Glutamatergic neuron (in vitro differentiated cells): ENCODE data around the gene RERG. TPM values are rescaled to one million over a fixed set of nuclear protein-coding genes. Genes with fewer than 3 reads are reported as not detected.

ENCODE experiments used
- DNase-seq: peaks from one replicate; pipeline ENCODE4 v3.0.0; 2022
- H3K27ac Mint-ChIP-seq: one replicate; pipeline ENCODE4 v1.8.0; 2020; ENCODE audit warnings: mild to moderate bottlenecking, mixed read lengths, inconsistent platforms; ENCODE audit not compliant: unreplicated experiment
- H3K27me3 Mint-ChIP-seq: one replicate; pipeline ENCODE4 v1.8.0; 2020; ENCODE audit warnings: mild to moderate bottlenecking, moderate library complexity, mixed read lengths, inconsistent platforms; ENCODE audit not compliant: unreplicated experiment
- H3K36me3 Mint-ChIP-seq: one replicate; pipeline ENCODE4 v1.8.0; 2020; ENCODE audit warnings: mild to moderate bottlenecking, mixed read lengths, inconsistent platforms; ENCODE audit not compliant: unreplicated experiment
- H3K4me1 Mint-ChIP-seq: one replicate; pipeline ENCODE4 v1.8.0; 2020; ENCODE audit warnings: mild to moderate bottlenecking, low read depth, mixed read lengths, inconsistent platforms; ENCODE audit not compliant: unreplicated experiment
- H3K4me3 Mint-ChIP-seq: one replicate; pipeline ENCODE4 v1.8.0; 2020; ENCODE audit warnings: mild to moderate bottlenecking, mixed read lengths, inconsistent platforms; ENCODE audit not compliant: unreplicated experiment
- H3K9me3 Mint-ChIP-seq: one replicate; pipeline ENCODE4 v1.8.0; 2020; ENCODE audit warnings: mild to moderate bottlenecking, moderate library complexity, mixed read lengths, inconsistent platforms; ENCODE audit not compliant: unreplicated experiment
- total RNA-seq: library from RNA; stranded (reverse); fragmentation: NEBNext Ultra II Directional; extraction: Animal tissue kit (Norgen Biotek cat#: 25700); gene quantifications from one replicate; pipeline ENCODE4 v1.2.1, GENCODE V29; 2021; ENCODE audit not compliant: unreplicated experiment
- TF ChIP-seq, protein P1 (sequence below): fragments of 200-600 bp; sonication (generic); IDR thresholded peaks from one replicate; pipeline ENCODE4 v1.5.0; 2021; ENCODE audit not compliant: partially characterized antibody, unreplicated experiment

The RERG gene
- total RNA-seq, 1 donor from 2014 or later = not detected

DNA sequence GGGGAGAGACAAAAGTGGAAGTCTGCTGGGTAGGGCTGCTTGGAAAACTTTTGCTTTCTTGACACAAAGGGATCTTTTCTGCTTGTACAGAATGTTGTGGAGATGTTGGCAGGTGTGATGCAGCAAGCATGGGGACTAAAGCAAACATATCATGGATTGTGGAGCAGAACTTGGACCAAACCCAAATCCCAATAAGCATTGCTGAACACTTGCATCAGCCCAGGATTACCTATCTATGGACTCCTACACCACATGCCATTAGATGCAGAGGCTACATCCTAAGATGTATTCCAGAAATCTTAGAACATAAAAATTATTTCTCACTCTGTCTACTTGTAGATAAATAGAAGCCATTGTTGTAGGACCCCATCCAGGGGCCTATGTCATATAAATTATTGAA, 44.7 kb upstream of the RERG start:
- TF ChIP-seq, protein P1, sequence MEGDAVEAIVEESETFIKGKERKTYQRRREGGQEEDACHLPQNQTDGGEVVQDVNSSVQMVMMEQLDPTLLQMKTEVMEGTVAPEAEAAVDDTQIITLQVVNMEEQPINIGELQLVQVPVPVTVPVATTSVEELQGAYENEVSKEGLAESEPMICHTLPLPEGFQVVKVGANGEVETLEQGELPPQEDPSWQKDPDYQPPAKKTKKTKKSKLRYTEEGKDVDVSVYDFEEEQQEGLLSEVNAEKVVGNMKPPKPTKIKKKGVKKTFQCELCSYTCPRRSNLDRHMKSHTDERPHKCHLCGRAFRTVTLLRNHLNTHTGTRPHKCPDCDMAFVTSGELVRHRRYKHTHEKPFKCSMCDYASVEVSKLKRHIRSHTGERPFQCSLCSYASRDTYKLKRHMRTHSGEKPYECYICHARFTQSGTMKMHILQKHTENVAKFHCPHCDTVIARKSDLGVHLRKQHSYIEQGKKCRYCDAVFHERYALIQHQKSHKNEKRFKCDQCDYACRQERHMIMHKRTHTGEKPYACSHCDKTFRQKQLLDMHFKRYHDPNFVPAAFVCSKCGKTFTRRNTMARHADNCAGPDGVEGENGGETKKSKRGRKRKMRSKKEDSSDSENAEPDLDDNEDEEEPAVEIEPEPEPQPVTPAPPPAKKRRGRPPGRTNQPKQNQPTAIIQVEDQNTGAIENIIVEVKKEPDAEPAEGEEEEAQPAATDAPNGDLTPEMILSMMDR = no peak
- DNase-seq = no peak
- no peak overlapping the region for H3K4me3 Mint-ChIP-seq
- no peak overlapping the region for H3K27ac Mint-ChIP-seq
- H3K27me3 Mint-ChIP-seq = no peaks in the 10 kb centered on the region
- no peaks in the 10 kb centered on the region for H3K36me3 Mint-ChIP-seq
- peaks cover 2% of the 10 kb centered on the region for H3K9me3 Mint-ChIP-seq
- no peaks in the 10 kb centered on the region for H3K4me1 Mint-ChIP-seq

DNA sequence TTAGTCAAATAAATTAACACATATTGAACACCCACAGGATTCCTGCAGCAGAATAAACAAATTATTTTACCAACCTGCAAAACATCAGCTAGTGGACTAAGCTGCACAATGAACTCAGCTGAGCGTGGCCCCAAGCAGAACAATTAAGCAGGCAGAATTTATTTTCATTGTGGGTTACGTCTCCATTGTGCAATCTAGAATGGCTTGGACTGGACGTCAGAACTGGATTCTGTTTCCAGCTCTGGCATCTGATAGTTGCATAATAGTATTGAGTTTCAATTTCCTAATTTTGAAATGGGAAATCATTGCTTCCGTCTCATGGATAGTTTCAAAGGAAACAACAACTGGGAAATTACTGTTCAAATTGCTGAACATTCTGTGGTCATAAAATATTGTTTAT, 35.5 kb upstream of the RERG start:
- no peaks in the 10 kb centered on the region for H3K27me3 Mint-ChIP-seq

DNA sequence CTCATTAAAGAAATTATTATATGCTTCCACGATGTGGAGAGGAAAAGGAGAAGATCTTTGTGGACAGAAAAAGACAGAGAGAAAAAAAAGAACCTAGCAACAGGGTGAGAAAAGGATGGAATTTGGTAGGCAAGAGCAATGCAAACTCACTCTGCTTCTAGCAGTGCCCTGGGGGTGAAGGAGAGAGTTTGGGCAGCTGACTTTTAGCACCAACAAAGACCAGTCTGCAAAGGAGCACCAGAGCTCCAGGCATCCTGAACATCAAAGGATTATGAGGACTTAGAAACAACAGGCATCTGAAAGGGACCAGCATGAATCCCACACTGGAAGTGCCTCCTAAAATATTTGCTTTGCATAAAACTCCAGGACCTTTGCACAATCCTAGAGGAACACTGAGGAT, 32.8 kb upstream of the RERG start:
- no peaks in the 10 kb centered on the region for H3K36me3 Mint-ChIP-seq
- H3K4me3 Mint-ChIP-seq = no peak overlapping the region
- H3K27ac Mint-ChIP-seq = no peak overlapping the region
- H3K27me3 Mint-ChIP-seq = no peaks in the 10 kb centered on the region
- peaks cover 2% of the 10 kb centered on the region for H3K9me3 Mint-ChIP-seq
- DNase-seq = no peak
- TF ChIP-seq, protein P1 = no peak
- H3K4me1 Mint-ChIP-seq = no peaks in the 10 kb centered on the region

More for the DNA sequence above, 35.5 kb upstream of the RERG start:
- DNase-seq = no peak
- H3K27ac Mint-ChIP-seq = no peak overlapping the region
- H3K9me3 Mint-ChIP-seq = no peaks in the 10 kb centered on the region
- no peak overlapping the region for H3K4me3 Mint-ChIP-seq
- H3K4me1 Mint-ChIP-seq = no peaks in the 10 kb centered on the region
- H3K36me3 Mint-ChIP-seq = no peaks in the 10 kb centered on the region
- TF ChIP-seq, protein P1 = no peak

DNA sequence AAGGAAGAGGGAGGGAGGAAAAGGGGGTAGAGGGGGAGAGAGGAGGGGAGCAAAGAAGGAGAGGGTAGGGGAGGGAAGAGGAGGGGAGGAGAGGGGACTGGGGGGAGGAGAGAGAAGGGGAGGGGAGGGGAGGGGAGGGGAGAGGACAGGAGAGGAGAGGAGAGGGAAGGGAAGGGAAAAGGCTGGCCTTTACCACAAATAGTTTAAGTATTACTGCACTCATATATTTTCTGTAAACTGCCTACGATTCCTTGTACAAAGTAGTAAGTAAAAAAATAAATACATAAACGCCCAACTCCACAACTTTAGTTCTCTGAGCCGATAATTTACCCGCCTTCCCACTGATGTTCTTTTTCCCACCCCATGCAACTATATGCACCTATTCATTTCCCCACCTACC, 23.7 kb upstream of the RERG start:
- Mint-ChIP-seq H3K4me1 (no peaks in the 10 kb centered on the region), H3K9me3 (peaks cover 2% of the 10 kb centered on the region), H3K27me3 (no peaks in the 10 kb centered on the region), H3K4me3 (no peak overlapping the region), H3K27ac (no peak overlapping the region), H3K36me3 (no peaks in the 10 kb centered on the region)
- no peak for DNase-seq
- TF ChIP-seq, protein P1 = no peak

DNA sequence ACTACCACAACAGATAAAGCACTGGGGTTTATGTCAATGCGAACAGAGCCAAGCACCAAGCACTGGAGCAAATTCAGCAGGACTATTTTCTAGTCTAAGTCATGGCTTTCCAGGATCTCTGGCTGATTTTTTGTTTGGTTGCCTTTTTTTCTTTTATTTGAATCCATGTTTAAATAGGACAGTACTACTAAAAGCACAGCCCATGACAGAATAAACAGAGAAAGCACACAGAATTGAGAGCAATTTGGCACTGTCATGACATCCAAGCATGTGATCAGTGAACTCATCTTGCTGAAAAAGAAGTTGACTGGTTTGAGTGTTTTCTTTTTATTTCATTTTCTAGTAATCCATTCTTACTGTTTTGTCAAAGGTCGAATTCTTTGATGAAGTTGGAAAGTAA, 23.1 kb upstream of the RERG start:
- Mint-ChIP-seq H3K27ac (no peak overlapping the region), H3K36me3 (no peaks in the 10 kb centered on the region)

More for the DNA sequence above, 23.1 kb upstream of the RERG start:
- Mint-ChIP-seq H3K4me3 (no peak overlapping the region), H3K4me1 (no peaks in the 10 kb centered on the region), H3K9me3 (peaks cover 1% of the 10 kb centered on the region), H3K27me3 (no peaks in the 10 kb centered on the region)
- TF ChIP-seq, protein P1 = no peak
- DNase-seq = no peak
